ENCODE measurements around the gene POGZ.

- TF ChIP-seq SP1 (IDR thresholded peaks at IDR 0.05; ENCODE audit: low read depth) (no peak), CTCF (IDR thresholded peaks at IDR 0.05 in 2 of 3, conservative IDR thresholded peaks at IDR 0.05 in 1 of 3; ENCODE audit: borderline replicate concordance in 1 of 3, insufficient read depth in 1 of 3, low read depth in 2 of 3, low read length in 2 of 3) (no peak), EGR1 (IDR thresholded peaks at IDR 0.05; ENCODE audit: low read depth) (no peak), EZH2phosphoT487 (IDR thresholded peaks at IDR 0.05; ENCODE audit: borderline replicate concordance) (no peak), EZH2 (IDR thresholded peaks at IDR 0.05) (no peak), POLR2A (IDR thresholded peaks at IDR 0.05; ENCODE audit: borderline replicate concordance, extremely low read depth, insufficient read depth, insufficient read length) (no peak)
Measured at GRCh38 chr1:151478923-151479322, 19.6 kb upstream of the POGZ start.

Data from HCT116 (cell line).